ENCODE results near the gene UVRAG.

DNA sequence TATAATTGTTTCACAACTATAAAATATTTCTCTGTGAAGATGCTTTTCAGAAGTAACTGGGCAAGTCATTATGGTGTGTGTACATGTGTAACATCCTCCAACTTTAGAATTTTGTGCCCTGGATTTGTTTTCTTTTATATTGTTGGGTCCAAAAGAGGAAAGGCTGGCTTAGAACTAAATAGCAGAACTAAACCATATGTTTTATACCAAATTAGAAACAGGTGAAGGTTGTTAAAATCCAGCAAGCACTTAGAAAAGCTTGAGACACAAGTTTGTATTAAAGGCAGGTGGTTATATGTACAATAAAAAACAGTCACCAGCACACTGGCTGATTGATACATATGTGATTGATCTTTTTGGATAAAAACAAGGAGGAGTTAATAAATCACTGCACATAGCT, 232.8 kb downstream of the UVRAG start:
- TF ChIP-seq, protein P1, sequence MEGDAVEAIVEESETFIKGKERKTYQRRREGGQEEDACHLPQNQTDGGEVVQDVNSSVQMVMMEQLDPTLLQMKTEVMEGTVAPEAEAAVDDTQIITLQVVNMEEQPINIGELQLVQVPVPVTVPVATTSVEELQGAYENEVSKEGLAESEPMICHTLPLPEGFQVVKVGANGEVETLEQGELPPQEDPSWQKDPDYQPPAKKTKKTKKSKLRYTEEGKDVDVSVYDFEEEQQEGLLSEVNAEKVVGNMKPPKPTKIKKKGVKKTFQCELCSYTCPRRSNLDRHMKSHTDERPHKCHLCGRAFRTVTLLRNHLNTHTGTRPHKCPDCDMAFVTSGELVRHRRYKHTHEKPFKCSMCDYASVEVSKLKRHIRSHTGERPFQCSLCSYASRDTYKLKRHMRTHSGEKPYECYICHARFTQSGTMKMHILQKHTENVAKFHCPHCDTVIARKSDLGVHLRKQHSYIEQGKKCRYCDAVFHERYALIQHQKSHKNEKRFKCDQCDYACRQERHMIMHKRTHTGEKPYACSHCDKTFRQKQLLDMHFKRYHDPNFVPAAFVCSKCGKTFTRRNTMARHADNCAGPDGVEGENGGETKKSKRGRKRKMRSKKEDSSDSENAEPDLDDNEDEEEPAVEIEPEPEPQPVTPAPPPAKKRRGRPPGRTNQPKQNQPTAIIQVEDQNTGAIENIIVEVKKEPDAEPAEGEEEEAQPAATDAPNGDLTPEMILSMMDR (IDR thresholded peaks at IDR 0.05 in 4 of 5, conservative IDR thresholded peaks at IDR 0.05 in 1 of 5): no peak
- TF ChIP-seq POLR2A (IDR thresholded peaks at IDR 0.05): no peak

Data from gastrocnemius medialis (tissue), 4 donors.